GM21381 (cell line): ENCODE measurements around the gene SETX.

Experiments used
- ATAC-seq: cut with Tn5 transposase; IDR thresholded peaks from one replicate; pipeline ENCODE4 v1.9.1; 2021; ENCODE audit warnings: mild to moderate bottlenecking, moderate library complexity; ENCODE audit not compliant: unreplicated experiment

Gene SETX

DNA sequence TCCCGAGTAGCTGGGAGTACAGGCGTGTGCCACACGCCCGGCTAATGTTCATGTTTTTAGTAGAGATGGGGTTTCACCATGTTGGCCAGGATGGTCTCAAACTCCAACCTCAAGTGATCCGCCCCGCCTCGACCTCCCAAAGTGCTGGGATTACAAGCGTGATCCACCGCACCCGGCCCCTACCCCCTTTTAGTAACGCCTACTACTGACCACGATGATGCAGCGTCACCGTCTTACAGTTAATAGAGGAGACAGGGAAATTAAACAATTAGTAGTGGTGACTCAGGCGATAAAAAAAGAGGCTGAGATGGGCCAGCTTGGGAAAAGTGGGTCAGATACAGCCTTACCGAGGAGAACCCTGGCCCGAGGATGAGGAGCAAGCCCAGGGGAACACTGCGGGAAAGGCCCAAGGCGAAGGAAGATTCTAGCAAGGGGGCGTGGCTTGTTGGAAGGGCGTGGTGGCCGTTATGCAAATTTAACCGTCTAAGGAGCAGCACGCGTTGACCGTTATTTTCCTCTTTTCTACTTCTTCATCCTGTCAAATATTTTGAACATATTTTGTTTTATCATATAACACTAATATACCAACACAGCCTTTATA lies 1.6 kb upstream of the SETX start:
- ATAC-seq: no peak

DNA sequence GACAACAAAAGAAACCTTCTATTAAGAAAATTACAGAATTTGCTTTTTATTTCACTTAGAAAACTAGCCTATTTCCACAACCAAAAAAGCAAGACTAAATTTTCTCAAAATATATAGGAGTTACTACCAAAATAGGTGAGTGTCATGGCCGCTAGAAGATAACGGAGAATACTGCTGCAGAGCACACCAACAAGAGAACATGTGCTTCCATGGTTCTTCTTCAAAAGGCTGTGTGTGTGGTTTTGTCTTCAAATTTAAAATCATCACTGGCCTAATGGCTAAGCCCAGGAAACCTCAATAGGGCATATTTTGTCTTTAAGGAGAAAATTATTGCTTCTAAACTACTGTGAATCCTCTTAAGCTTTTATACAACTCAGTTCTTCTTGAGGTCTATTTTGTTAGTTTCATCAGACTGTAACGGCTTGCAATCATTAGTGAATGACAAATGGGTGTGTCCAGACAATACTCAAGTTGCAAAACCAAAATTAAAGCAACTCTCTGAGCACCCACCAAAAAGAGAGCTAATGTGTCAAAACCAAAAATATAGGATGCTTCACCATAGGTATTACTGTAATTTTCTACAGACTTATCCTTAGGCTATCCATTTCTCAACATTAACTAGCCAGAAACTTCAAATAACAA lies 3.3 kb downstream of the SETX start:
- no peak for ATAC-seq

DNA sequence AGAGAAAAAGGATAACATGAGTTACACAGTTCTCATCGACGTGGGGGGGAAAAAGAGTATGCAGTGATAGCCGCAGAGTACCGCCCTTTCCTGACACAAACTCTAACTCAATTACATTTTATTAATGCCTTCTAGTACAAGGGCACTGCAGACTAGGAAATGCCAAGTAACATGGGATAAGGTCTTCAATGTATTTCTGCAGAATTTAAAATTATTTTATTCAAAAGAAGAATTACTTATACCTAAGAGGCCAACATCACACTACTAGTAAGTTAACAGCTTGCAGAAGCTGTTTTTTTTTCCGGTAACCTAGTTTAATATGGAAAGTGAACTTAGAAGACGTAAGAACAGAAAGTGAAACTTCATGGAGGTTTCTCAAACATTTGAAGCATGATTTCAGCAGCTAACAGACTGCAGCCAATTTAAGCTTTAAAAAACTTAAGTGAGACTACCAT lies 3.9 kb downstream of the SETX start:
- no peak for ATAC-seq

DNA sequence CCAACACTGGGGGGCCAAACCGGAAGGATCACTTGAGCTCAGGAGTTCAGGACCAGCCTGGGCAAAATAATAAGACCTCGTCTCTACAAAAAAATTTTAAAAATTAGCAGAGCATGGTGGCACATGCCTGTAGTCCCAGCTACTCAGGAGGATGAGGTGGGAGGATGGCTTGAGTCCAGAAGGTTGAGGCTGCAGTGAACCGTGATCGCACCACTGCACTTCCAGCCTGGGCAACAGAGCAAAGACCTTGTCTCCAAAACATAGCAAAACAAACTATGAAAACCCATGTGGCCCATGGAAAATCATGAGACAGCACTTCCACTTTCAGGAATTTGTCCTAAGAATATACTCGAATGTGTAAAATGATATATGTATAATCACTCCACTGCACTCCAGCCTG lies 6.1 kb downstream of the SETX start:
- ATAC-seq: no peak

DNA sequence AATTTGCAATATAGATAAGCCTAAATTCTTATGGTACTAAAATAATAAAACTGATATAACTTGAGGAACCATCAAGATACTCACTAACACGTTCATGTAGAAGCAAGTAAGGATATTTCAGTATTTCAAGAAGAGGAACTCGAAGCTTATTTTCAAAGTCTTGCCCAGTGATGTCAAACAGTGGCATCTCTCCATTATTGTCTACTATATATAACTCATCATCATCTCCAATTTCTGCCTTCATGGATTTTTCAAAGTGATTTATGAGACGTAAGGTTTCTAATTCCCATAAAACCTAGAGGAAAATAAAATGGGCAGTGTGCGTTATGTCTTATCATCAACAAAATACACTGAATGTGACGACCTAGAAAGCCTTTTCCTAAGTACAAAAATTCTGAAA lies 8.6 kb downstream of the SETX start:
- no peak for ATAC-seq

DNA sequence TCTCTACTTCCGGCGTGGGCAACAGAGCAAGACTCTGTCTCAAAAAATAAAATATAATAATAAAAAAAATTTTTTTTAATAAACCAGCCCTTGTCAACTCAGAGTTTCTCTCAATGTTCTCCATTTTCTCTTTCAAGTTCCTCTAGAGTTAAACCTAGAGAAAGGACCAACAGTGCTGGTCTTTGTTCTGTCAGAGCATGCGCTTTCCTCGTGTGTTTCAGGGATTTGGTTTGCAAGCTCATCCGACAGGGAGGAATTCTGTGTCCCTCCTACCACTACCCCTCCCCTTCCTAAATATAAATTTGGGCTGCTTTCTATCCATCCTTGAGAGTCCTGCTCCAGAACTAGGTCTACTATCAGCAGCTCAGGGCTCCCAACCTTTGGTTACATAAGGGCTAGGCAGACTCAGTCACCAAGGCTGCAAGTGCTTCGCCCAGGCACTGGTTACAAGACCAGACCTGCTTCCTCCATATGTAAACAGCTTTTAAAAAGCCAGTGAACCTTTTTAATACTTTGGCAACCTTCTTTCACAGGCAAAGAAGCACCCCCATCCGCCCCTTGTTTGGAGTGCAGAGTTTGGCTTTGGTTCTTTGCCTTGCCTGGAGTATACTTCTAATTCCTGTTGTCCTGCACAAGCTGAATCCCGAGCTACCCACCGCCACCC lies 13.5 kb downstream of the SETX start:
- ATAC-seq: no peak

DNA sequence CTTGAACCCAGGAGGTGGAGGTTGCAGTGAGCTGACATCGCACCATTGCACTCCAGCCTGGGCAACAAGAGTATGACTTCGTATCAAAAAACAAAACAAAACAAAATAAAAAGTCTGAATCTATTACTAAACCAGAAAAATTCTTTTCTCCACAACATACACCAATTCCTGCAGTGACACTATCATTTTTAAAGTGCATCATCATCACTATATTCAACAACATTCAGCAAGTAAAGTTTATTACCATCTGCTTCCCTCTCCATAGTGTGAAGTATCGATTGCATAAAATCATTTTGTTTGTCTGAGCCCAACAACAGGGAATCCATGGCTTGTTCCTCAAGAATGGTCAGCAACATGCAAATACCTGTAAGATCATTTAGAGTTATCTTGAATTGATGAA lies 20.4 kb downstream of the SETX start:
- no peak for ATAC-seq

DNA sequence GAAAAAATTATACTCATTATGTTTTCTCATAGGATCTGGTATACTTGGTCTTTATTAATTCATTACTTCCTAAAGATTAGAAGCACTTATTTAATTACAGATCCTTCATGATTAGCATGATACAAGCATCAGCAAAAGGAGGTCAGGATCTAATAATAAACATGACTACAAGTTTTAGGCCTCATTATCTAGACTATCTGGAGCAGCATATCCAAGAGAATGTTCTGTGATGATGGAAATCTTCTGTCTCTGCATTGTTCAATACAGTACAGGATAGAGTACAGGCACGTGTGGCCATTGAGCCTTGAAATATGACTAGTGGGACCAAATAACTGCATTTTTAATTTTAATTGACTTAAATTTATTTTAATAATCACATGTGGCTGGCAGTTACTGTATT lies 21.2 kb downstream of the SETX start:
- ATAC-seq: no peak

DNA sequence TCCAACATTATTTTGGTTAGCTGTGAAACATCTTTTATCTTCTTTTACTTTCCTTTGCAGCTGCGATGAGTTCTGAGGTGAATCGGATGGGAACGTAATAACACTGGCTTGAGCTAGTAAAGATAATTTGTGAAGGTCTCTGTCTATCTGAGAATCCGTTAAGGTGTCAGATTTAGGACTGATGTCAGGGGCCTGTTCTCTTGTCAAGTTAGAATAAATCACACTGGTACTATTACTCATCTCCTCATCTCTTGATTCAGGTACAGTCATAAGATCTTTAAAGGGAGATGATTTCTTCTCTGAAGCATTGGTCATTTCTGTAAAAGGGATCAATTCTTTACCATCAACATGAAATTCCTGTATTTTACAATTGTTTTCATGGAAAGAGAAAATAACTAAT lies 26.2 kb downstream of the SETX start:
- no peak for ATAC-seq

DNA sequence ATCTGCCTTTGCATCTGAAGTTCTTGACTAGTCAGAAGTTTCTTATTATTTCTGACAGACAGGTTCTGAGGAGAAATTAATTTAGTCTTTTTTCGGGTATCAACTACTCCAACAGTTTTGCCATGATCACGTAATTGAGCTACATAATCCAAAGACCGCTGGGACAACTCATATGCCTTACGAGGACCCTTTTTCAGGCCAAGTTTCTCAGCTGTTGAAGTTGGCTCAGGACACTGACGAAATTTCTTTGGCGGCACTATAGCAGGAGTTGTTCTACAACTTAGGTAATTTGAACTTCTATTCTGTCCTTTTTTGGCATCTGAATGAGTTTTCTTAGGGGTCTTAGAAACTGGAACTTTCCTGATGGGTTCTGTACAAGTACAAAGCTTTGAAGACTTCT lies 27.2 kb downstream of the SETX start:
- no peak for ATAC-seq

DNA sequence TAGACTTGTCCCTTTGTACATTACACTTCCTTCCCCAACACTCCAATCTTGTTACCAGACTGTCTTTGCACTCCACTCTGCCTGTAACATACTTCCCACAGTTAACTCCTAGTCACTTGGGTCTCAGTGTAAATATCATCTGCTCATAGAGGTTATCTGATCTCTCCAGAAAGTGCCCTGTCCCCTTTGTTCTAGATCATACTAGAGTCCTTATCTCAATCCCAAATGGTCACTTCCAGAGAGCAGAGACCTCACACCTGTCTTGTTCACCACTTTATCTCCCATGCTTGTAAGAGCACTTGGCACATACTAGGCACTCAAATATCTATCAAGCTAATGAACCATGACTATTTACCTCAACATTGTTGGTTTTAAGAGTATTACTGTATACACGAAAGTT lies 30.4 kb downstream of the SETX start:
- no peak for ATAC-seq

DNA sequence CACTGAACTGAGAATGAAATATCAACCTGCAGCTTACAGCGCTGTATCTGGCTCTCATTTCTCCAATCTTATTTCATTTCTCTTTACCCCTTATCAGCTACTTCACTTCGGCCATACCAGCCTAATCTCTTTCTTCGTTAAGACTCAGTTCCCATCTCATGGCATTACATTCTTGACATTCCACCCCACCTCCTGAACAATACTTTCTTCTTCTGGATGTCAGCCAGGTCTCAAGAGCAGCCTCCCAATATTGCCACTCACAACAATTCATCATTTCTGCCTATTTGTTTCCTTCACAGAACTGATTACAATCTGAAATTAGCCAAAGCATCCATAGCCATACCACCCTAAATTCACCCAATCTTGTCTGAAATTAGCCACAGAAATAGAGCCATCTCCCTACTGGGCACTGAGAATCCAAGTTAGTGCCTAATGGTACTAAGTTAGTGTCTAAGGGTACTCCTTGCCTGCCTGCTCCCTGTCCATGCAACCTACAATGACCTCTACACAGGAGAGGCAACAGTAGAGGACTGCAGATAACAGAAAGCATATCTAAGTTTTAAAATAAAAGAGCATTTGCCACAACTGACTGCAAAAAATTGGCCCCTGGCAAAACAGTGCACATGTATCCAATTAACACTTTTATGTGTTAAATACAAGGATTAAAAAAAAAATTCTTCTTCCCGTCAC lies 35.2 kb downstream of the SETX start:
- ATAC-seq: no peak

DNA sequence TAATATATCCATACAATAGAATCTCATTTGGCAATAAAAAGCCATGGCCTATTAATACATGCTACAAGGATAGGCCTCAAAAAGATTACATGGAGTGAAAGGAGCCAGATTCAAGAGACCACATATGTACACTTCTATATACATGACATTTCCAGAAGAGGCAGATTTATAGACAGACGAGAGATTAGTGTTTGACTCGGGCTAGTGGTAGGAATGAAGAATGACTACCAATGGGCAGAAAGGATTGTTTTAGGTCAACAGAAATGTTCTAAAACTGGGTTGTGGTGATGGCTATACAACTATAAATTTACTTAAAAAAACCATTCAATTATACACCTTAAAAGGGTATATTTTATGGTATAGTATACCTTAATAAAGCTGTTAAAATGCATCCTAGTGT lies 41.9 kb downstream of the SETX start:
- ATAC-seq: no peak

DNA sequence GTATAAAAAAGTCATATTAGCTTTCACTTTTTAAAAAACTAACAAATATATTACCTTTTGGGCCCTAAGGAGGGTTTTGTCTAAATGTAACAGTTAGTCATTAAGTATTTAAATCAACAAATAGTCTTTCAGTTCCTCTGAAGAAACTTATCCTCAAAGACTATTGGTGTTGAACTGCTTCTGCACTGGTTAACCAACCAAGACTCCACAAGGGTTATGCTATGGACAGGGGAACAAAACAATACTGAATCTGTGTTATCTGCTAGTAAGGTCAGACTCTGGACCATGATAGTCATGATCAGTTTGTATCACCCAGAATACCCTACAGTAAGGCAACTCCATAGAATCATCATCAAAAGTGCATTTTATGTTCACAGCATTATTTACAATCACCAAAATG lies 42.4 kb downstream of the SETX start:
- ATAC-seq: no peak

DNA sequence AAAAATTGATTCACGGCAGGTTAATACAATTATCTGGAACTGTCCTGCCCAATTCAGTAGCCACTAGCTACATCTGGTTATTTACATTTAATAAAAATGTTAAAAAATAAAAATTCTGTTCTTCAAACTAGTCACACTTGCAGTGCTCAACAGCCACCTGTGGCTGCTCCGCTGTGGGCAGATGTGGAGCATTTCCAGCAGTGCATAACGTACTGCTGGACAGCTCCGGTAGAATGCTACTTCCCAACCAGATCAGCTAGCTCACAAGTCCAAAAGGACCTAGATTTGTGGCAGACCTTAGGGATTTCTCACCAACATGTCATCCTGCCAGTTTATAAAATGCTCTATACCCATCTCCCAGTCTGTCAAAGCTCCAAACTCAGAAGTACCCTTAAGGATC lies 42.8 kb downstream of the SETX start:
- ATAC-seq: no peak

DNA sequence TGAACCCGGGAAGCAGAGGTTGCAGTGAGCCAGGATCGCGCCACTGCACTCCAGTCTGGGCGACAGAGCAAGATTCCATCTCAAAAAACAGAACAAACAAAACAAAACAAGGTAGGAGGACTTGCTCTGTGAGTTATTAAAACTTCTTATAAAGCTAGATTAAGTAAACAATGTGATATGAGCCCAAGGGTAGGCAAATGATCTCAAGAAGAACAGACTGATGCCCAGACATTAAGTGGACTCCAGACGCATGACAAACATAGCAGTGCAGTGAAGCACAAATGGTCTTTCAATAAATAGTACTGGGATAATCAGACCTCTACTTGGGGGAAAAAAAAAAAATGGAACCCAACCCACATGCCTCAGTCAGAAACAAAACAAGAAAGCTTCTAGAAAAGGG lies 45.7 kb downstream of the SETX start:
- ATAC-seq: no peak

DNA sequence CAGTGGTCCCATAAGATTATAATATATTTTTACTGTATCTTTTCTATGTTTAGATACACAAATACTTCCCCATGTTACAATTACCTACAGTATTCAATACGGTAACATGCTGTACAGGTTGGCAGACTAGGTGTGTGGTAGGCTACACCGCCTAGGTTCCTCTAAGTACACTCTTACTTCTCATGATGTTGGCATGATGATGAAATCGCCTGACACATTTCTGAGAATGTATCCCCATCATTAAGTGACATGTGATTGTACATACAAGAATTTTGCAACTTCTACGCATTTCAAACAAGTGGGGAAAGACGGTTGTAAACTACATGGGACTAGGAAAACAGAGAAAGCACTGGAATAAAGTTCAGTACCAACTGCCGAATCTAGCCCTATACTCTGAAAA lies 53.3 kb downstream of the SETX start:
- no peak for ATAC-seq

DNA sequence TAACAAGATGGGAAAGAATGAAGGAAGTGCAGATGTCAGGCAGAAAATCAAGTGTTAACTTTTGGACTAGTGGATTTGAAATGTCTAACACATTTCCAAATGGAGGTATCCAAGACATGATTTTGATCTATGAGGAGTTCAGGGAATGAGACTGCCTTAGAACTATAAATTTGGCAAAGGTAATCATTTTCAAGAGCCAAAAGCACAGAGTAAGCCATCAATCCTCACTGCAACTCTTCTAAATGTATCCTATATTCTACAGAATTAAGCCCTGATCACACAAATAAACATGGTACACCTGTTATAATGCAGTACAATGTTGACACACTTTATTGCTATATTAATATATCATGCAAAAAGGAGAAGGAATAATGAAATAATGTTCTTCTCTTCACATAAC lies 55.6 kb downstream of the SETX start:
- ATAC-seq: no peak

DNA sequence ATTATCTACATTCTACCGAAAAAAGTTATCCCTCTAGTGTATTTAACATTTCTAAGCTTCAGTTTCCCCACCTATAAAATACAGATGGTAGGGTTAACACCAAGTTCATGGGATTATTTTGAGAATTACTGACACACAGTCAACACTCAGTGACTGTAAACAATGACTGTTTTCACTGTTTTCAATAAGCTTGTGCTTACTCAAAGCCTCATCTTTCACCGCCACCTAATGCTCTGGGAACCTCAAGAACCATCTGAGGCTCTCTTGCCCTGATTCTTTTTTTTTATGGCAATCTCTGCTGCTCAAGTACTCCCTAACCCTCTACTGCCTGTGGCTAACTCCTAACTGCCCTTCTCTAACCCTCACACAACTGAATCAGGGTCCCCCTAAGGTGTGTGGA lies 59.6 kb downstream of the SETX start:
- no peak for ATAC-seq

DNA sequence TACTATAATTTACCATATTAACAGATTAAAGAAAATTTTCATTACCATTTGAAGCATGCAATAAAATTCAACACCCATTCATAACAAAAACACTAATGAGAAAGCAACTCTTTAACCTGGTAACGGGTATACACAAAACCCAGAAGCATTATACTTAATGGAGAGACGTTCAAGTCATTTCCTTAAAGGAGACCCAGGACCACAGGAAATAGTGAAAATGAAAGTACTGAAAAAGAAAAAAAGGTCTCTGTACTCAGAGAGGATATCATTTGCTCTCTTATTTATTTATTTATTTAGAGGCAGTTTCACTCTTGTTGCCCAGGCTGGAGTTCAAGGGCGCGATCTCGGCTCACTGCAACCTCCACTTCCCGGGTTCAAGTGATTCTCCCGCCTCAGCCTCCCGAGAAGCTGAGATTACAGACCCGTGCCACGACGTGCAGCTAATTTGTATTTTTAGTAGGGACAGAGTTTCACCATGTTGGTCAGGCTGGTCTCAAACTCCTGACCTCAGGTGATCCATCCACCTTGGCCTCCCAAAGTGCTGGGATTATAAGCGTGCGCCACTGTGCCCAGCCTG lies 61.6 kb downstream of the SETX start:
- ATAC-seq: no peak

DNA sequence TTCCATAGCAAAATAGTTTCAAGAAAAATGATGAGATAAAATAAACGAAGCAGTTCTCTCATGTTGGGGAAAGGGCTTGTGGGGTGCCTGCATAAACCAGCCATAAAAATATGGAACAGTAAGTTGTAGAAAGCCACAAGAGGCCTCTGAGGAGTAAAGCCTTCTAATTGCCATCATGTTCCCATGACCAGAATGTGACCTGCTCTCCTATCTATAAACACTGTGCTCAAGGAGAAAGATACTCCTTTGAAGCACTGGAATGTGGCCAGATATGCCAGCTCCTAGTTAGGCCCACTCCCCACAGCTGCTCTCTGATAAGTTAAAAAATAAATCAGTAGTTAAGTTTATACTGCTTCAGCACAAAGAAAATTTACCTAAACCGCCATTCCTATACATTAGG lies 65.8 kb downstream of the SETX start:
- no peak for ATAC-seq

DNA sequence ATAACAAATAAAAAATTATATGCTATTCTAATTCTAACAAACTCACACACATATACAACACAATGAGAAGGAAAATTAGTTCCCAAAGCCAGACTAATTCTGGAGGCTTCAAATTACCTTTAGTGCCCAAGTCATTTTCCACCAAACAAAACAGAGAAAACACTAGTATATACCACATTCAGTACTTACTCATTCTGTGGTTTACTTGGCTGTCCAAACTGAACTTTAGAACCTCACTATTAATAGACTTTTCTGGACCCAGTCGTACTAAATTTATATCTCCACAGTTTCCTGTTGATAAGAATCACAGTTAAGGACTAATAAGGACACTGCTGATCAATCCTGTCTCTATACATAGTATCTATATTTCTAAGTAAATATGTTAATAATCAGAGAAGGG lies 66.4 kb downstream of the SETX start:
- ATAC-seq: no peak
